ENCODE results near the gene ZNF841.
"Not testable (repeated sequence)": the region's sequence is repeated elsewhere in the genome, so short reads cannot be mapped to it uniquely, and the experiment has no call there.

Gene ZNF841

GRCh38 chr19:52095172-52096014 is at the start of gene ZNF841:
TSS of gene ZNF841 (minus strand) at chr19:52095765. CDS start at chr19:52084801, 10,964 bp downstream.
- DNase-seq = peak; percentile 51 to 80 (median 71)

GRCh38 chr19:52142001-52142595 is 46.5 kb upstream of the ZNF841 start:
- DNase-seq = no peak

GRCh38 chr19:52141203-52141602 is 45.6 kb upstream of the ZNF841 start:
- DNase-seq = no peak

- DNase-seq = peak in 4 of 6 experiments; percentile 94 to 97 (median 97)
Measured at GRCh38 chr19:52140032-52140710, 44.6 kb upstream of the ZNF841 start.

- peak; percentile 54 to 97 (median 72) for DNase-seq
Measured at GRCh38 chr19:52139252-52140031, 43.9 kb upstream of the ZNF841 start, which contains the start of gene ZNF616. TSS of gene ZNF616 (minus strand) at chr19:52139938. CDS start at chr19:52130512, 9,426 bp downstream.

- DNase-seq = peak in 1 of 6 experiments; percentile 51
Measured at GRCh38 chr19:52138983-52139251, 43.4 kb upstream of the ZNF841 start.

GRCh38 chr19:52138278-52138982 is 42.9 kb upstream of the ZNF841 start:
- DNase-seq = no peak

GRCh38 chr19:52120286-52120685 is 24.7 kb upstream of the ZNF841 start:
- DNase-seq = no peak

GRCh38 chr19:52115526-52116053 is 20.0 kb upstream of the ZNF841 start:
- no peak for DNase-seq

GRCh38 chr19:52114691-52115090 is 19.1 kb upstream of the ZNF841 start:
- DNase-seq = no peak

GRCh38 chr19:52112624-52113023 is 17.1 kb upstream of the ZNF841 start:
- DNase-seq = no peak

GRCh38 chr19:52110780-52111179 is 15.2 kb upstream of the ZNF841 start:
- no peak for DNase-seq

- DNase-seq = no peak
Measured at GRCh38 chr19:52102782-52103181, 7.2 kb upstream of the ZNF841 start.

- no peak for DNase-seq
Measured at GRCh38 chr19:52101866-52102562, 6.4 kb upstream of the ZNF841 start.

- no peak for DNase-seq
Measured at GRCh38 chr19:52099497-52100138, 4.1 kb upstream of the ZNF841 start.

- DNase-seq = not testable (repeated sequence)
Measured at GRCh38 chr19:52096416-52096815, 851 bp upstream of the ZNF841 start.

GRCh38 chr19:52094526-52095130 is 937 bp downstream of the ZNF841 start:
- DNase-seq = peak in 1 of 6 experiments; percentile 14

GRCh38 chr19:52086481-52086880 is 9.1 kb downstream of the ZNF841 start:
- DNase-seq = no peak

- DNase-seq = no peak
Measured at GRCh38 chr19:52070496-52070895, 25.1 kb downstream of the ZNF841 start.

- no peak for DNase-seq
Measured at GRCh38 chr19:52069653-52070052, 25.9 kb downstream of the ZNF841 start.

All from stimulated activated naive CD4-positive, alpha-beta T cell (primary cell).